Measurements from ENCODE around the gene TUBGCP5. TPM values are rescaled to one million over a fixed set of nuclear protein-coding genes. Genes with fewer than 3 reads are reported as not detected.

The TUBGCP5 gene
- total and polyA plus RNA-seq, 10 of the 15 experiments (the other 5 are each of a cell fraction or from before 2014, with no cell fraction given), result 6.4 to 29.2 (median 20.2) TPM

DNA sequence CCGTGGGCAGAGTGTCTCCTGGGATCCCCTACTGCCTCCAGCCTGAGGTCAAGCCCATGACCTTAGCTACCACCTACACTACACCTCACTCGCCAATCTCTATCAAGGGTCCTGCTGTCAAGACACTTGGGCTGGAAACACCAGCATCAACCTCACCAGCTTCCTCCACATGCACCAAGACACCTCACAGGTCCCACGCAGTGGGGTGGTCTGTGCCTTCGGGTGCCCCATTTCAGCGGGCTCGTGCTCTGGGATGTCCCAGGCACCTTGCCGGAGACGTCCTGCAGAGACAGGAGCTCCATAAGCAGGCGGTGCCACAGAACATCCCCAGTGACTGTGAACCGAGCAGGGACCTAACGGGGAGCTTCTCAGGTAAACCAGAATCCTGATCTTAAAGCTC lies 79.2 kb downstream of the TUBGCP5 start (continued):
- TF ChIP-seq, protein P1, sequence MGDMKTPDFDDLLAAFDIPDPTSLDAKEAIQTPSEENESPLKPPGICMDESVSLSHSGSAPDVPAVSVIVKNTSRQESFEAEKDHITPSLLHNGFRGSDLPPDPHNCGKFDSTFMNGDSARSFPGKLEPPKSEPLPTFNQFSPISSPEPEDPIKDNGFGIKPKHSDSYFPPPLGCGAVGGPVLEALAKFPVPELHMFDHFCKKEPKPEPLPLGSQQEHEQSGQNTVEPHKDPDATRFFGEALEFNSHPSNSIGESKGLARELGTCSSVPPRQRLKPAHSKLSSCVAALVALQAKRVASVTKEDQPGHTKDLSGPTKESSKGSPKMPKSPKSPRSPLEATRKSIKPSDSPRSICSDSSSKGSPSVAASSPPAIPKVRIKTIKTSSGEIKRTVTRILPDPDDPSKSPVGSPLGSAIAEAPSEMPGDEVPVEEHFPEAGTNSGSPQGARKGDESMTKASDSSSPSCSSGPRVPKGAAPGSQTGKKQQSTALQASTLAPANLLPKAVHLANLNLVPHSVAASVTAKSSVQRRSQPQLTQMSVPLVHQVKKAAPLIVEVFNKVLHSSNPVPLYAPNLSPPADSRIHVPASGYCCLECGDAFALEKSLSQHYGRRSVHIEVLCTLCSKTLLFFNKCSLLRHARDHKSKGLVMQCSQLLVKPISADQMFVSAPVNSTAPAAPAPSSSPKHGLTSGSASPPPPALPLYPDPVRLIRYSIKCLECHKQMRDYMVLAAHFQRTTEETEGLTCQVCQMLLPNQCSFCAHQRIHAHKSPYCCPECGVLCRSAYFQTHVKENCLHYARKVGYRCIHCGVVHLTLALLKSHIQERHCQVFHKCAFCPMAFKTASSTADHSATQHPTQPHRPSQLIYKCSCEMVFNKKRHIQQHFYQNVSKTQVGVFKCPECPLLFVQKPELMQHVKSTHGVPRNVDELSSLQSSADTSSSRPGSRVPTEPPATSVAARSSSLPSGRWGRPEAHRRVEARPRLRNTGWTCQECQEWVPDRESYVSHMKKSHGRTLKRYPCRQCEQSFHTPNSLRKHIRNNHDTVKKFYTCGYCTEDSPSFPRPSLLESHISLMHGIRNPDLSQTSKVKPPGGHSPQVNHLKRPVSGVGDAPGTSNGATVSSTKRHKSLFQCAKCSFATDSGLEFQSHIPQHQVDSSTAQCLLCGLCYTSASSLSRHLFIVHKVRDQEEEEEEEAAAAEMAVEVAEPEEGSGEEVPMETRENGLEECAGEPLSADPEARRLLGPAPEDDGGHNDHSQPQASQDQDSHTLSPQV (IDR thresholded peaks at IDR 0.05), result no peak
- TF ChIP-seq NRF1 (conservative IDR thresholded peaks at IDR 0.05; ENCODE audit: low read depth, low read length), result no peak
- TF ChIP-seq, protein P2, sequence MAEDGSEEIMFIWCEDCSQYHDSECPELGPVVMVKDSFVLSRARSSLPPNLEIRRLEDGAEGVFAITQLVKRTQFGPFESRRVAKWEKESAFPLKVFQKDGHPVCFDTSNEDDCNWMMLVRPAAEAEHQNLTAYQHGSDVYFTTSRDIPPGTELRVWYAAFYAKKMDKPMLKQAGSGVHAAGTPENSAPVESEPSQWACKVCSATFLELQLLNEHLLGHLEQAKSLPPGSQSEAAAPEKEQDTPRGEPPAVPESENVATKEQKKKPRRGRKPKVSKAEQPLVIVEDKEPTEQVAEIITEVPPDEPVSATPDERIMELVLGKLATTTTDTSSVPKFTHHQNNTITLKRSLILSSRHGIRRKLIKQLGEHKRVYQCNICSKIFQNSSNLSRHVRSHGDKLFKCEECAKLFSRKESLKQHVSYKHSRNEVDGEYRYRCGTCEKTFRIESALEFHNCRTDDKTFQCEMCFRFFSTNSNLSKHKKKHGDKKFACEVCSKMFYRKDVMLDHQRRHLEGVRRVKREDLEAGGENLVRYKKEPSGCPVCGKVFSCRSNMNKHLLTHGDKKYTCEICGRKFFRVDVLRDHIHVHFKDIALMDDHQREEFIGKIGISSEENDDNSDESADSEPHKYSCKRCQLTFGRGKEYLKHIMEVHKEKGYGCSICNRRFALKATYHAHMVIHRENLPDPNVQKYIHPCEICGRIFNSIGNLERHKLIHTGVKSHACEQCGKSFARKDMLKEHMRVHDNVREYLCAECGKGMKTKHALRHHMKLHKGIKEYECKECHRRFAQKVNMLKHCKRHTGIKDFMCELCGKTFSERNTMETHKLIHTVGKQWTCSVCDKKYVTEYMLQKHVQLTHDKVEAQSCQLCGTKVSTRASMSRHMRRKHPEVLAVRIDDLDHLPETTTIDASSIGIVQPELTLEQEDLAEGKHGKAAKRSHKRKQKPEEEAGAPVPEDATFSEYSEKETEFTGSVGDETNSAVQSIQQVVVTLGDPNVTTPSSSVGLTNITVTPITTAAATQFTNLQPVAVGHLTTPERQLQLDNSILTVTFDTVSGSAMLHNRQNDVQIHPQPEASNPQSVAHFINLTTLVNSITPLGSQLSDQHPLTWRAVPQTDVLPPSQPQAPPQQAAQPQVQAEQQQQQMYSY (CRISPR knock-in tag; IDR thresholded peaks at IDR 0.05), result no peak
- TF ChIP-seq CREB1 (IDR thresholded peaks at IDR 0.05; ENCODE audit: low read depth), result no peak
